Fibroblast of skin of right biceps (primary cell): ENCODE results near the gene TRAF7.

Source experiments
- DNase-seq: peaks from one replicate; pipeline ENCODE4 v3.0.0-alpha.2; 2013

Gene TRAF7

GRCh38 chr16:2167068-2167638 is 11.6 kb downstream of the TRAF7 start:
- DNase-seq, result no peak

DNA sequence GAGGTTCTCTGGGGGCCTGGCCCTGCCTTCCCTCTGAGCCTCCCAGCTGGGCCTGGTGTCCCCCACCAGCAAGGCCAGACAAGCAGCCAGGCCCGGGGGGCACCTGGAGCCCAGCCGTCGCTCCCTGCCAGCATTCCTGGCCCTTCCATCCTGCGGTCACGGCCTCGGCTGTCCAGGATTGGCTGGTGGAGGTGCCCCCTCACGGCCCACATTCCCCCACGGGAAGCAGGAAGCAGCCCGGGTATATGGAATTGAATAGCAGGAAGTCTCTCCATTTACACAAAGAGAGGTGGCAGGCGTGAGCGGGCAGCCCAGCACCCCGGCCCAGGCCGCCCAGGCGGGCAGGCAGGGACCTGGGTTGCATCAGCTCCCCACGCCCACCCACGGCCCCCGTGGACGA is 14.5 kb downstream of the TRAF7 start:
- DNase-seq, result no peak

DNA sequence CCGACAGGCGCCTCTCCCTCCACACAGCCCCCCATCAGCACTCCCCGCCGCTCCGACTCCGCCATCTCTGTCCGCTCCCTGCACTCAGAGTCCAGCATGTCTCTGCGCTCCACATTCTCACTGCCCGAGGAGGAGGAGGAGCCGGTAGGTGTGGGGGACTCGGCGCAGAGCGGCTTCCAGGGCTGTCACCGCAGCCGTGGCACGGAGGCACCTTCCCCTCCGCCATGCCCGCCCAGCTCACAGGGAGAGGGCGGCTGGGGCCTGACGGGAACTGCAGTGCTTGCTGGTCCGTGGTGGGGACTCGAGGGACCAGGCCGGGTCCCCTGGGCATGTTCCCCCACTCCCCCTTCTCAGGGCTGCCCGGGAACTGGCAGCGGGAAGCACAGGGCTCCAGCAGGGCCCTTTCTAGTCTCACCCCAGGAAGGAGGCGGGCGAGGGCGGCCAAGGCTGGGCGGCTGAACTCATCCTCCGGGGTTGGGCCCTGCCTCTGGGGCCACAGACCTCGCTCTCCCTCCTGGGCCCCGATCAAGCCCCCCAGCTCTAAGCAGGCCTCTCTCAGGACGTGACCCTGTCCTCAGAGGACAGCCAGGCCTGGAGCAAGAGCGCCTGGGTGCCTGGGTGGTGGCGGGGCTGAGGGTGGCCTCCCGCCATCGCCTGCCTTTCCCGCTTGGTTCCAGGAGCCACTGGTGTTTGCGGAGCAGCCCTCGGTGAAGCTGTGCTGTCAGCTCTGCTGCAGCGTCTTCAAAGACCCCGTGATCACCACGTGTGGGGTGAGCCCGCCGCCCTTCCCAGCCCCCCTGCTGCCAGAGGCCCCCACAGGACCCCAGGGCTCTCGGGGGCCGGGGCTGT is 15.2 kb downstream of the TRAF7 start:
- no peak for DNase-seq

GRCh38 chr16:2171601-2172178 is 16.1 kb downstream of the TRAF7 start:
- DNase-seq, result no peak

- no peak for DNase-seq
Observed at GRCh38 chr16:2172688-2173335, 17.2 kb downstream of the TRAF7 start.

- DNase-seq, result no peak
Observed at GRCh38 chr16:2173366-2173765, 17.8 kb downstream of the TRAF7 start.

GRCh38 chr16:2173916-2174315 is 18.3 kb downstream of the TRAF7 start:
- DNase-seq, result no peak

- no peak for DNase-seq
Observed at GRCh38 chr16:2174396-2175131, 19.0 kb downstream of the TRAF7 start.

DNA sequence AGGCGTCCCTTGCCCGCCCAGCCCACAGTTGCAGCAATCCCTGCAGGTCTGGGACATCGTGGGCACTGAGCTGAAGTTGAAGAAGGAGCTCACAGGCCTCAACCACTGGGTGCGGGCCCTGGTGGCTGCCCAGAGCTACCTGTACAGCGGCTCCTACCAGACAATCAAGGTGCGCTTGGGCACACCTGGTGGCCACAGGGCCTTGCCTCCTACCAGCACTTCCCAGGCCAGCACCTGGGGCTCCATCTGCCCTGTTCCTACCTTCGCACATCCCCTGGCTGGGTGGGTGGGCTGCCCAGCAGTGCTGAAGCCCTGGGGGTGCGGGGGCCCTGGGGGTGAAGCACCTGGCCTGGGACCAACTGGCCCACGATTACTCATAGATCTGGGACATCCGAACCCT is 19.9 kb downstream of the TRAF7 start:
- no peak for DNase-seq

DNA sequence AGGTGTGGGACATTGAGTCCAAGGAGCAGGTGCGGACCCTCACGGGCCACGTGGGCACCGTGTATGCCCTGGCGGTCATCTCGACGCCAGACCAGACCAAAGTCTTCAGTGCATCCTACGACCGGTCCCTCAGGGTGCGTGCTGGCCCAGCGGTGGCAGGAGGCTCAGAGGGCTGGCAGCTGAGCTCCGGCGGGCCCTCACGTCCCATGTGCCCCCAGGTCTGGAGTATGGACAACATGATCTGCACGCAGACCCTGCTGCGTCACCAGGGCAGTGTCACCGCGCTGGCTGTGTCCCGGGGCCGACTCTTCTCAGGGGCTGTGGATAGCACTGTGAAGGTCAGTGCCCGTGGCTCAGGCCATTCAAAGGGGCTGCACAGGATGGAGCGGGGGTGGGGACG is 20.5 kb downstream of the TRAF7 start:
- no peak for DNase-seq

DNA sequence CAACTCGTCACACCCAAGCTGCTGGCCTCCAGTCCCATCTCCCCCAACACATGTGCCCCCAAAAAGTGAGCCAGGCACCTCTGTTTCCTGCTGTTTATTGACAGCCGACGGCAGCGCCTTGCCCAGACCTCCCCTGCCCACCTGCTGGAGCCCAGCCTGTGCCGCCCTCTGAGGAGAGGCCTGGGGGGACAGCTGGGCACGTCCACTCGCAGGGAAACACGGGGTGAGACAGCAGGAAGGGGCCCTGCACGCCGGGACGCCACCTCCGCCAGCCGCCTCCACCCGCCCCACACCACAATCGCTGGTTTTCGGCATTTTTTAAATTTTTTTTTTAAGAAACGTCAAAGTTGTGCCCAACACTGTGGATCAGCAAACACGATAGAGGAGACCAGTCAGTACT is 21.5 kb downstream of the TRAF7 start:
- DNase-seq, result no peak

DNA sequence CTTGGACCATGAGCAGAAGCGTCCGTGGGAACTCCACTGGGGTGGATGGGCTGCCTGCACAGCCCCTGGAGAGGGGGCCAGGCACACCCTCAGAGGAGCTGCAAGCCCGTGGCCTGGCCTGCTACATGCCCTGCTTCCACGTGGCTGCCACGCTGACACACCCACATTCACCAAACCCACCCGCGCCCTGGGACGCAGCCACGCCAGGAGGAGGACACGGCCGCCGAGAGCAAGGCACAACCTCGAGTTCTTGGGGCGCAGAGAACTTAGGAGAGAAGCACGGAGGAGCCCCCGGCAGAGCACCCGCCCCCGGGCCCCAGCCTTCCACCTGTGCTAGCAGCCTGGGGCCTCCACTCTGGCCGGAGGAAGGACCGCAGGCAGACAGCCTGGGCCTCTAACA is 22.0 kb downstream of the TRAF7 start:
- DNase-seq, result no peak

- DNase-seq, result peak; percentile 58
Observed at GRCh38 chr16:2178321-2179106, 22.9 kb downstream of the TRAF7 start.

DNA sequence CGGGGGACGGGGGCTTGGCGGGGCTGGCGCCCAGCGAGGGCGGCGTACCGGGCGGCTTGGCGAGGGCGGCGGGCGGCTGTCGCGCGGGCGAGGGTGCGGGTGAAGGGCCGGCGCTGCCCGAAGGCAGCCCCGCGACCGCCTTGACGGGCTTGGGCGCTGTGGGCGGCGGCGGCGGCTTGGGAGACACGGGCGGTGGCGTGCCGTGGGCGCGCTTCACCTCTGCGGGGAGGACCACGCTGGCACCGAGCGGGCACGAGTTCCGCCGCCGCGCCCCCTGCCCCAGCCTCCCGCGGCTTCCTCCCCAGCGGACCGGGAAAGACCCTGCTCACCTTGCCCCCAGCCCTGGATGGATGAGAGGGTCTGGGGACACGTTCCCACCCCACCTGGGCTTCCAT is 23.5 kb downstream of the TRAF7 start:
- DNase-seq, result no peak

GRCh38 chr16:2179576-2179975 is 24.0 kb downstream of the TRAF7 start:
- DNase-seq, result no peak

- DNase-seq, result no peak
Observed at GRCh38 chr16:2180461-2180860, 24.9 kb downstream of the TRAF7 start.

DNA sequence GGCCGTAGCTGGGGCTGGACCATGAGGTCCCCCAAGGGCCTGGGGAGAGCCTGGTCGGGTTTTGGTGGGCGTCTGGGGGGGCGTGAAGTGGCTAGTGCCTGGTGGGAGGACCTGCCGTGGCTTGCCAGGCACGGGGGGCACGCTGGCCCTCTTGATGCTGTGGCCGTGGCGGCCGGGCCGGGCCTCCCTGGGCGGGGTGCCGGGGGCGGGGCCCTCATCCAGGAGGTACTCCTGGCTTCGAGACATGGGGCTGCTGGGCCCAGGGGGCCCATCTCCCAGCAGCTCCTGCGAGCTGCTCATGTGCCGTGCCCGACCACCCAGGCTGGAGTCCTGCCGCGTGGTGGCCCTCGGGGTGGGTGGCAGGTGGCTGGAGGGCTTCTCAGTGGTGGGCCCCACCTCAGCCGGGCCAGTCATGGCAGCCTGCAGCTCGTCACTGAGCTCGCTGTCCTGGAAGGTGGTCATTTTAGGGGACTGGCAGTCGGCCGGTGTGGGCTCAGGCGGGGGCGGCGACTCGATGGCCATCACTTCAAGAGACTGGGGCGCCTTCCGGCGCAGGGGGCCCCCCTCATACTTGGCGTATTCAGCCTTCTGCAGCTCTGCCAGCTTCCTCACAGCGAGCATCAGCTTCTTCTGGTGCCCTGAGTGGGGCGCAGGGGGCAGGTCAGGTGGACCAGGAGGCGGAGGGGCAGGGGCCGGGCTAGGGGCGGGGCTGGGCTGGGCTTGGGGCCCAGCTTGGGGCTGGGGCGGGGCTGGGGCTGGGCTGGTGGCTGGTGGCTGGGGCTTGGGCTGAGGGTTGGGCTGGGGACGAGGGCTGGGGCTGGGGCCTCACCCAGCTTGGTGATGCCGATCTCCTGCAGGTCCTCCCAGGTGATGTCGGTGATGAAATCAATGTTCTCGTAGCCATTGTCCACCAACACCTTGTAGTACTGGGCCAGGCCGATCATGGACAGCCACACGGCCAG is 25.7 kb downstream of the TRAF7 start:
- DNase-seq, result no peak

DNA sequence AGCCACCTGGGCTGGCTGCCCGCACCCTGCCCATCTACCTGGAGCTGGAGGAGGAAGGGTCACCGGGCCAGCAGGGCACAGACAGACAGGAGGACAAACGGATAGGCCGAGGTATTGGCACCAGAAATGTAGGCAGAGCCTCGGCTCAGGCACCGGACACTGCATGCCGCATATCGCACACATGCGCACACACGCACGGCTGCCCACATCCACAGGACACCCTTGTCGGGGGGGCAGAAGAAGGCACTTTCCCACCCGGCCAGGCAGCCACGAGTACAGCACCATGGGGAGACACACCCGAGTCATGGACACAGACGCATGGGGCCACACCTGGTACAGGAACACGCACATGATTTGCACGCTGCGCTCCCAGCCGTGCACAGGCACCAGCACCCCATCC is 26.4 kb downstream of the TRAF7 start:
- DNase-seq, result no peak

DNA sequence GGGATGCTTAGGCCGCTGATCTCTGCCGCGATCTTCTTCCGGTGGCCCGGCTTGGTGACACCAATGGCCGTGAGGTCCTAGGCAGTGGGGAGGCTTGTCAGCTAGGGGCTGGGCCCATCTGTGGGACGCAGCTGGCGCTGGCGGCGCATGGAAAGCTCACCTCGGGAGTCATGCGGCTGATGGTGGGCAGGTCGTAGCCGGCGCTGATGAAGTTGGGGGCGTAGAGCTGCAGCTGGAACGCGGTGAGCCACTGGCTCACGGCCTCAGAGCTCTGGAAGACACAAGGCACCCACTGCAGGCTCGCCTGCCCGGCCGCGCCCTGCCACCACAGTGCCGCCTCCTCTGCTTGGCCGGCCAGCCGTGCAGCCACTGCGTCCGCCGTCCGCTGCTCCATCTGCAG is 28.1 kb downstream of the TRAF7 start:
- DNase-seq, result no peak

- DNase-seq, result no peak
Observed at GRCh38 chr16:2184346-2184745, 28.8 kb downstream of the TRAF7 start.

DNA sequence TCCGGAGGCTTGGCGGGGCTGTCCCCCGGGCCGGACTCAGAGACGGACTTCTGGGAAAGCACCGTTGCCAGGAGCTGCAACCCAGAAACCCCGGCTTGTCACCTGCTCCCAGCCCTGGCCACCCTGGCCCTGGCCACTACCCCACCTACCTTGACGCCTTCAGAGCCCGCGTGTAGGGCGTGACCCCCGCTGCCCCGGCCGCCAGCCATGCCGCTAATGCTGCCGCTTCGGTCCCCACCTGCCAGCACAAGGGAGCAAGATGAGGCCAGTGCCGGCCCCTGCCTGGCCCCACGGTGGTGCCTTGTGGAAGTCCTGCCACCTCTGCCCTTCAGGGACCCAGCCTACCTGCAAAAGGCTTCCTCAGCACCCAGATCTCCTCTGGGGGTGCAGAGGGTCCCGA is 29.4 kb downstream of the TRAF7 start:
- no peak for DNase-seq
